A549 (cell line): Measurements from ENCODE around the gene NRARP.

Source experiments
- RAD21 ChIP-seq, 2 experiments: fragments of >200 bp in 1 of 2; sonication (Bioruptor Twin) in 1 of 2; formaldehyde crosslinking in 1 of 2; IDR thresholded peaks in 1 of 2; conservative IDR thresholded peaks in 1 of 2; 2 replicates in 1 of 2; 3 replicates in 1 of 2; pipeline ENCODE4 v1.6.1; 2012 to 2018; ENCODE audit warnings: inconsistent platforms in 1 of 2
- TF ChIP-seq, protein P1 (sequence below): fragments of >200 bp; sonication (Bioruptor Twin); formaldehyde crosslinking; IDR thresholded peaks from 3 replicates; pipeline ENCODE4 v1.5.1; 2016

DNA sequence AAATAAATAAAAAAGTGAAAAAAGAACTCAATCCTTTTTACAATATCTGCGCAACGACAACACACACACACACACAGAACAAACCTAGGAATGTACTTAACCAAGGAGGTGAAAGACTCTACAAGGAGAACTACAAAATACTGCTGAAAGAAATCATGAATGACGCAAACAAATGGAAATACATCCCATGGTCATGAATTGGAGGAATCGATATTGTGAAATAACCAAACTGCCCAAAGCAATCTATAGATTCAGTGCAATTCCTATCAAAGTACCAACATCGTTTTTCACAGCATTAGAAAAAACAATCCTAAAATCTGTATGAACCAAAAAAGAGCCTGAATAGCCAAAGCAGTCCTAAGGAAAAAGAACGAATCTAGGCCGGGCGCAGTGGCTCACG, 29.9 kb upstream of the NRARP start:
- TF ChIP-seq, protein P1, sequence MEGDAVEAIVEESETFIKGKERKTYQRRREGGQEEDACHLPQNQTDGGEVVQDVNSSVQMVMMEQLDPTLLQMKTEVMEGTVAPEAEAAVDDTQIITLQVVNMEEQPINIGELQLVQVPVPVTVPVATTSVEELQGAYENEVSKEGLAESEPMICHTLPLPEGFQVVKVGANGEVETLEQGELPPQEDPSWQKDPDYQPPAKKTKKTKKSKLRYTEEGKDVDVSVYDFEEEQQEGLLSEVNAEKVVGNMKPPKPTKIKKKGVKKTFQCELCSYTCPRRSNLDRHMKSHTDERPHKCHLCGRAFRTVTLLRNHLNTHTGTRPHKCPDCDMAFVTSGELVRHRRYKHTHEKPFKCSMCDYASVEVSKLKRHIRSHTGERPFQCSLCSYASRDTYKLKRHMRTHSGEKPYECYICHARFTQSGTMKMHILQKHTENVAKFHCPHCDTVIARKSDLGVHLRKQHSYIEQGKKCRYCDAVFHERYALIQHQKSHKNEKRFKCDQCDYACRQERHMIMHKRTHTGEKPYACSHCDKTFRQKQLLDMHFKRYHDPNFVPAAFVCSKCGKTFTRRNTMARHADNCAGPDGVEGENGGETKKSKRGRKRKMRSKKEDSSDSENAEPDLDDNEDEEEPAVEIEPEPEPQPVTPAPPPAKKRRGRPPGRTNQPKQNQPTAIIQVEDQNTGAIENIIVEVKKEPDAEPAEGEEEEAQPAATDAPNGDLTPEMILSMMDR, result no peak
- no peak for TF ChIP-seq RAD21 (conservative IDR thresholded peaks at IDR 0.05 in 1 of 2, IDR thresholded peaks at IDR 0.05 in 1 of 2)
